GM21526 (cell line): ENCODE measurements around the gene C6orf58.
A peak's percentile ranks its signal among the peaks of the same experiment; 100 is the strongest.

ENCODE experiments used
- ATAC-seq: cut with Tn5 transposase; IDR thresholded peaks from one replicate; pipeline ENCODE4 v1.9.1; 2021; ENCODE audit warnings: moderate library complexity; ENCODE audit not compliant: unreplicated experiment, low FRiP score

Gene C6orf58

DNA sequence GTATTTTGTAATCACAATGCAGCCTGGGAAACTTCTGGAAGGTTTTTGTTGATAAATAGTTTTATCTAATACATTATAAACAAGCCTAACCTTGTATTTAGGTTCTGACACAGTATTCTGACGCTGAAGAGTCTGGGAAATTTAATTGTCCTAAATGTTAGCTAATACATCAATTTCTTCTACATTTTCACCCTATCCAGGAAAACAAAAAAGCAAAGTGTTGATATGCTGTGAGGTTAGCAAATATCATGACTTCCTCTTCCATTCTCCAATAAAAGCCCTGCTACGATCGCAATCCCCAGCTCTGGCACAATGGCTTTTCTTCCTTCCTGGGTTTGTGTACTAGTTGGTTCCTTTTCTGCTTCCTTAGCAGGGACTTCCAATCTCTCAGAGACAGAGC, at the start of gene C6orf58:
TSS of gene C6orf58 (plus strand) at position 301 of the 400 bp plus-strand sequence. CDS start at position 313, 12 bp downstream.
- no peak for ATAC-seq

DNA sequence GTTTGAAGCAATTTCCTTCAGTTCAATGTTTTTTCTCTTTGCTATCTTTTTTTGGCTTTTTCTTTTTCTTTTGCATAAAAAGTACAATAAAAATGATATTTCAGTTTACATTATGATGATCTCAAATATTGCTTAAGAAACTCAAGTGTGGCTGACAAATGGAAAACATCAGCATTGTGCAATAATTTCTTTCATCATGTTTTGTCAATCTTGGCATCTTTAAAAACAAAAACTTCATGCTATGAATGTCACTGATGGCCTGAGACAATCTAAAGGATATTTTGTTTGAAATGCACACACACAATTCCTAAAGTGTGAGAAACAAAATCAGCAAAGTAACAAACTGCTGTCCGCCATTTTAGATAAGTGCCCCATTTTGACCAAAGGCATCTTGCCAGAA, 44.0 kb upstream of the C6orf58 start:
- ATAC-seq: no peak

GRCh38 chr6:127533736-127534135, 43.2 kb upstream of the C6orf58 start:
- no peak for ATAC-seq

GRCh38 chr6:127538750-127539264, 38.2 kb upstream of the C6orf58 start:
- peak; percentile 27 for ATAC-seq

- ATAC-seq: peak; percentile 53
Measured at GRCh38 chr6:127539272-127539671, 37.7 kb upstream of the C6orf58 start.

DNA sequence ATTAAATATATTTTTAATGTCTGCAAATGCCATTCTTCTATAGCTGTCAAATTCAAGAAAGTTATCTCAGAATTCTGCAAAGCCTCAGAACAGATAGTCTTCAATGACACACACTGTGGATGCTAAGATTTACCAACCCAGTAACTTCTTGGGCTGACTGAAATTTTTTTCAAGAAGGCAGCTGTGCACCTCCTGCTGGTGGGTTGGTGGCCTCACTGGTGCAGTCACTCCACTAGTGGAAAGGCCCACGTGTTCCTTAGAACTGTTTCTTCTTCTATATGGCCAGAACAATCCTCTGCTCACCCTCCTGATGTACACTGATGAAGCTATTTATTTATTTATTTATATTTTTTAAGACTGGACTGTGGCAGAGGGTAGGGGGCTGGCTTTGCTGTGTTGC, 29.8 kb upstream of the C6orf58 start:
- ATAC-seq: peak; percentile 57

GRCh38 chr6:127547904-127548649, 28.9 kb upstream of the C6orf58 start:
- no peak for ATAC-seq

DNA sequence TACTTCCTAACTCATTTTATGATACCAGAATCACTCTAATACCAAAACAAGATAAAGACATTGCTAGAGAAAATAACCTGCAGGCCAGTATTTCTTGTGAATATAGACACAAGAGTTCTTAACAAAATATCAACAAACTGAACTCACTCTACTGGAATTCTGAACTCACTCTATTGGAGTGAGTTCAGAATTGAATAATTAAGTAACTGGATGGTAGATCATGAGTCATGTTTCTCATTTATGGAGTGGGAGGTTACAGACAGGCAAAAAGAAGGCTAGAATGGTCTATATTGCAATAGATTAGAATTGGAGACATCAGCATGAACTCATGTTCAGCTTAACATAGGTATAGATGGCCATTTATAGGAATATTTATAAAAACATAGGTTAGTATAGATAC, 26.6 kb upstream of the C6orf58 start:
- no peak for ATAC-seq

GRCh38 chr6:127554435-127555006, 22.5 kb upstream of the C6orf58 start:
- ATAC-seq: peak; percentile 67

GRCh38 chr6:127561660-127562059, 15.3 kb upstream of the C6orf58 start:
- no peak for ATAC-seq

GRCh38 chr6:127564761-127565160, 12.2 kb upstream of the C6orf58 start:
- no peak for ATAC-seq

GRCh38 chr6:127566119-127566518, 10.9 kb upstream of the C6orf58 start:
- no peak for ATAC-seq

- ATAC-seq: no peak
Measured at GRCh38 chr6:127566651-127567050, 10.3 kb upstream of the C6orf58 start.

DNA sequence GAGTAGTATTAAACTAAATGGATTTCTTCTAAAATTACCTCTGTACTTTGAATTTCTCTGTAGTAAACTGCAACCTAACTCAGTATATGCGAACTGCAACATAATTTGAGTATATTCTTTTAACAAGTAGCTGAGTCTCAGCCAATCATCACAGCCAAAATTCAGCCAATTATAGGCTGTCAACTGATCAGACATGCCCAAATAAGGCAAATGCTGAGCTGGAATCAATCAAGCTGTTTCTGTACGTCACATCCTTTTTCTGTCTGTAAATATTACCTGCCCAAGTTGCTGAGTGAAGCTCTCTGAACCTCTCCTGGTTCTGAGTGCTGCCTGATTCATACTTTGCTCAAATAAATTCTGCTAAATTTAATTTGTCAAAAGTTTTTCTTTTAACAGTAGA, 9.5 kb upstream of the C6orf58 start:
- no peak for ATAC-seq

- peak; percentile 77 for ATAC-seq
Measured at GRCh38 chr6:127570739-127571389, 6.1 kb upstream of the C6orf58 start.

- ATAC-seq: no peak
Measured at GRCh38 chr6:127578900-127579299, 1.9 kb downstream of the C6orf58 start.

- peak; percentile 49 for ATAC-seq
Measured at GRCh38 chr6:127581576-127581975, 4.6 kb downstream of the C6orf58 start.

DNA sequence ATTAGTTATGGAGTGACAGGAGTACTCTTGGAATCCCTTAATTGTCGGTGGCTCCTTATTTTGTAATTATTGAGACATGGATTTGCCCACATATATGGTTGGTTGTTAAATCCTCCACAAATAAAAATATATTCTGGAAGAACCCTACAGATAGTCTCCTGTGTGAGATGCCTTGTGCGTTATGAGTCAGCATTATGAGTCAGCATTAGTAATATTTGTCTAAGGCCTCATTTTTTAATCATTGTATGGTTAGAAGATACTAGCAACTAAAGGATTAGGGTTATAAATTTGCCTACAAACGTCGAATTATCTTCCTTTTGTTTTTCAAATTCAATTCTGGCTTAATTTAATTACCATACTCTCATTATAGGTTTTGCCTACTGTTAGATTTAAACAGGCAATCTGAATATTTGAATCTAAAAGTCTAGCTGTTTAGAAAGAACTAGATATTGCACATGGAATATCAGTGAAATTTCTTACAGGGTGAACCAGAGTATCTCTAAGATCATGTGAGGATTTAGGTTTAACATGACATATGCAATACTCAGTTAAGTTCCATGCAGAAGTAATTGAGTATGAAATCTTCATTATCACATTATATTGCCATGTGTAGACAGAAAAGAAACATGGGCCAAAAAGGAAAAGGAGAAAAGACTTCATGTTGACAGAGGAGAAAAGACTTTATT, 5.9 kb downstream of the C6orf58 start:
- no peak for ATAC-seq

DNA sequence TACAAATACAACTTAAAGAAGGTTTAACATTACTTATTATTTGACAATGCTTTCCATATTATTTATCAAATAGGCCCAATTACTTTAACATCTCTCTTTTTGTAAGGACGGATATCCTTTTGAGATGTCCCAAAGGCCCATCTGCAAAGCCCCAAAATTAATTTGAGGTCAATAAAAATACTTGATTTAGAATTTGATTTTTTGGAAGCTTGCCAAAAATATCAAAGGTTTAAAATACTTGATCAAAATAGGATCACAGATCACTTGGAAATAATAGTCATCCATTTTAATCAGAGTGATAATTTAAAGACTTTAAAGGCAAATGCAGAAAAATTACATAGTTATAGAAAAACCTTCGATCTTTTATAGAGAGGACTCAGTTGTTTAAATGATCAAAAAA, 8.1 kb downstream of the C6orf58 start:
- no peak for ATAC-seq

- ATAC-seq: no peak
Measured at GRCh38 chr6:127586372-127586771, 9.4 kb downstream of the C6orf58 start.

DNA sequence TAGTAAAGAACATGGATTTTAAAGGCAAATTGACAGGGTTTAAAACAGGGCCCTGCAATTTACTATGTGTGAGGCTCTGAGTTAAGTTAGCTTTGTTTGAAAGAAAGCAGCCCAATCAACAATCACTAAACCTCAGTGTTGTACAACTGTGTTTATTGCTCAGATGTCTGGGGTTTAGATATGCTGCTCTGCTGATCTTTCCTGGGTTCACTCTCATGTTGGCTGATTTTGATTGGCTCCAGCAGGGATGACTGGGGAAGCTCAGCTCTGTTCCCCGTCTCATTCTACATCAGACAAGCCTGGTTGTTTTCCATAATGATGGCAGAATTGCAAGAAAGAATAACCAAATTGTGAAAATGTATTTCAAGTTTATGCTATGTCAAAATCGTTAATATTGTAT, 10.9 kb downstream of the C6orf58 start:
- ATAC-seq: no peak
